Duodenal mucosa (tissue), 2 donors: ENCODE measurements around the gene CAPN3.

Experiments
- H3K27ac ChIP-seq: one replicate; pipeline ENCODE4 v1.7.0; 2013; ENCODE audit warnings: low read depth, low read length
- H3K27me3 ChIP-seq, 2 donors: one replicate each; pipeline ENCODE4 v1.7.0; 2013; ENCODE audit warnings: low read length in 2 of 2, control low read depth in 1 of 2; ENCODE audit not compliant: insufficient read depth in 2 of 2, control insufficient read depth in 1 of 2
- H3K36me3 ChIP-seq, 2 donors: one replicate each; pipeline ENCODE4 v1.7.0; 2013; ENCODE audit warnings: low read length in 2 of 2, control low read depth in 1 of 2; ENCODE audit not compliant: insufficient read depth in 2 of 2, control insufficient read depth in 1 of 2
- H3K4me1 ChIP-seq, 2 donors: one replicate each; pipeline ENCODE4 v1.7.0; 2013; ENCODE audit warnings: low read length in 2 of 2, control low read depth in 1 of 2; ENCODE audit not compliant: insufficient read depth in 2 of 2, control insufficient read depth in 1 of 2
- H3K4me3 ChIP-seq, 2 donors: one replicate each; pipeline ENCODE4 v1.7.0; 2013; ENCODE audit warnings: low read length in 2 of 2, low read depth in 1 of 2
- H3K9ac ChIP-seq, 2 donors: one replicate each; pipeline ENCODE4 v1.7.0; 2013; ENCODE audit warnings: low read length in 2 of 2, low read depth in 1 of 2
- H3K9me3 ChIP-seq, 2 donors: one replicate each; pipeline ENCODE4 v1.7.0; 2013; ENCODE audit warnings: low read length in 2 of 2, control low read depth in 1 of 2; ENCODE audit not compliant: control insufficient read depth in 1 of 2

Gene CAPN3

GRCh38 chr15:42367041-42367440 is 7.7 kb downstream of the CAPN3 start:
- Histone ChIP-seq H3K27ac (no peak overlapping the region), H3K4me3 (no peak overlapping the region), H3K27me3 (no peaks in the 10 kb centered on the region), H3K36me3 (no peaks in the 10 kb centered on the region), H3K9ac (no peak overlapping the region), H3K4me1 (no peaks in the 10 kb centered on the region), H3K9me3 (no peaks in the 10 kb centered on the region)

- H3K36me3 ChIP-seq, result no peaks in the 10 kb centered on the region
- H3K9me3 ChIP-seq, result no peaks in the 10 kb centered on the region
- H3K4me1 ChIP-seq, result no peaks in the 10 kb centered on the region
- no peaks in the 10 kb centered on the region for H3K27me3 ChIP-seq
- H3K9ac ChIP-seq, result no peak overlapping the region
- no peak overlapping the region for H3K27ac ChIP-seq
- no peak overlapping the region for H3K4me3 ChIP-seq
These were observed 8.8 kb downstream of the CAPN3 start for GRCh38 chr15:42368096-42368495.

GRCh38 chr15:42371096-42371495 is 11.8 kb downstream of the CAPN3 start:
- no peaks in the 10 kb centered on the region for H3K27me3 ChIP-seq
- no peaks in the 10 kb centered on the region for H3K4me1 ChIP-seq
- H3K9me3 ChIP-seq, result no peaks in the 10 kb centered on the region
- no peak overlapping the region for H3K4me3 ChIP-seq
- no peaks in the 10 kb centered on the region for H3K36me3 ChIP-seq
- no peak overlapping the region for H3K9ac ChIP-seq
- no peak overlapping the region for H3K27ac ChIP-seq

GRCh38 chr15:42373274-42373673 is 14.0 kb downstream of the CAPN3 start:
- Histone ChIP-seq H3K27ac (no peak overlapping the region), H3K36me3 (no peaks in the 10 kb centered on the region), H3K9ac (no peak overlapping the region), H3K4me1 (no peaks in the 10 kb centered on the region), H3K9me3 (no peaks in the 10 kb centered on the region), H3K4me3 (no peak overlapping the region), H3K27me3 (no peaks in the 10 kb centered on the region)

DNA sequence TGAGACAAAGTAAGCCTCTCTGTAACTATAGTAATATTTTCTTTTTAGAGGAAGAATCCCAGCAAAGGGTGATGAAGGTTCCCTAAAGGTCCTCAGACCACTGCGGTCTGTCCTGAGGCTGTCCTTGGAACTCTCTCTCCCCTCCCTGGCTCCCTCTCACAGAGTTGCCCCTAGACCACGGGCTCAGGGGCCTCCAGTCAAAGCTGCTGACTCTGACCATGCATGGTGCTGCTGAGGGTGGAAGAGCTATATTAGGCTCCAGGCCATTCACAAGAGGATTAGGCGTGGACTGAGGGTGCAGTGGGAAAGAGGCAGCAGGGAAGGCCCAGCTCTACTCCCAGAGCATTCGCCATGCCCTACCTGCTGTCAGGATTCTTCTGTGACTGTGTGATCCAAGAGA is 14.6 kb downstream of the CAPN3 start:
- no peak overlapping the region for H3K9ac ChIP-seq
- no peaks in the 10 kb centered on the region for H3K9me3 ChIP-seq
- no peaks in the 10 kb centered on the region for H3K4me1 ChIP-seq

GRCh38 chr15:42374810-42375209 is 15.5 kb downstream of the CAPN3 start:
- no peak overlapping the region for H3K9ac ChIP-seq
- no peaks in the 10 kb centered on the region for H3K9me3 ChIP-seq
- H3K4me1 ChIP-seq, result no peaks in the 10 kb centered on the region
- no peak overlapping the region for H3K27ac ChIP-seq
- no peaks in the 10 kb centered on the region for H3K27me3 ChIP-seq
- no peaks in the 10 kb centered on the region for H3K36me3 ChIP-seq
- no peak overlapping the region for H3K4me3 ChIP-seq

More for the DNA sequence above, 14.6 kb downstream of the CAPN3 start:
- H3K27me3 ChIP-seq, result no peaks in the 10 kb centered on the region
- H3K36me3 ChIP-seq, result no peaks in the 10 kb centered on the region
- no peak overlapping the region for H3K4me3 ChIP-seq
- no peak overlapping the region for H3K27ac ChIP-seq

DNA sequence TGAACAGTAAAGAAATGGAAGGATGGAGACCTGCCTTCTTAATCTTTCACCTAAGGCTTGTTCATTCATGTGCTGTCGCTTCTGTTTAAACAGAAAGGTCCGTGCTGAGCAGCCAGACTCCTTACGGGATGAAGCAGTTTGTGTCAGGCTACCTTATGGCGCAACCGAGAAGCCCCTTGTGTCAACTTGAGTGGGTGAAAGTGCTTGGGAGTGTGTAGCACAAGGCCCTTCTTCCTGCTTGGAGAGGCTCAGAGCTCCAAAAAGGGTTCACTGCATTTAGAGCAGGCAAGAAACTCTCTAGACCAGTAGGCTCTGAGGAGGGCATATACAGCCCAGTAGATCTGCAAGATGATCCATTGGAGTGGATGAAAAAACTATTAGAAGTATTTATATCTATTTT is 16.0 kb downstream of the CAPN3 start:
- Histone ChIP-seq H3K27me3 (no peaks in the 10 kb centered on the region), H3K9me3 (no peaks in the 10 kb centered on the region), H3K36me3 (no peaks in the 10 kb centered on the region), H3K4me3 (no peak overlapping the region), H3K4me1 (no peaks in the 10 kb centered on the region), H3K27ac (no peak overlapping the region), H3K9ac (no peak overlapping the region)

- Histone ChIP-seq H3K9me3 (no peaks in the 10 kb centered on the region), H3K36me3 (no peaks in the 10 kb centered on the region), H3K9ac (no peak overlapping the region), H3K27ac (no peak overlapping the region), H3K4me3 (no peak overlapping the region), H3K27me3 (no peaks in the 10 kb centered on the region), H3K4me1 (no peaks in the 10 kb centered on the region)
These were observed 16.6 kb downstream of the CAPN3 start for GRCh38 chr15:42375941-42376340.

GRCh38 chr15:42378011-42378410 is 18.7 kb downstream of the CAPN3 start:
- Histone ChIP-seq H3K9ac (no peak overlapping the region), H3K27ac (no peak overlapping the region), H3K36me3 (no peaks in the 10 kb centered on the region), H3K9me3 (no peaks in the 10 kb centered on the region), H3K4me1 (no peaks in the 10 kb centered on the region), H3K4me3 (no peak overlapping the region), H3K27me3 (no peaks in the 10 kb centered on the region)

DNA sequence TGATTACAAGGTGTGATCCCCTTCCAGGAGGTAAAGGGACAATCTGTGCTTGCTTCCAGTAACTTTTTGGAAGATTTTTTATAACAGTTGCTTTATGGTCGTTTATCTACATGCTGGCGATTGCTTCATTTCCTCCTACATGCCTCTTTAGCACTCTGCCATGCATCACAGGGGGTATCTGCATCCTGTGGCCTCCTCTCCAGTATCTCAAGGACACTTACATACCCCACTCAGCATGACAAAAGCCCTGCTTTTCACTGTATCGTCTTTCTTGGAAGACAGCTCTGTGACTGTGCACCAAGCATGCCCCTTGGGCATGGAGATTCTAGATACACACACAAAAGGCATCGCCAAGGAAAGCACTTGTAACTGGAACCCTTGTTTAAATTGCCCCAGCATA is 25.3 kb downstream of the CAPN3 start:
- H3K4me3 ChIP-seq, result no peak overlapping the region
- no peaks in the 10 kb centered on the region for H3K27me3 ChIP-seq
- H3K27ac ChIP-seq, result no peak overlapping the region
- no peaks in the 10 kb centered on the region for H3K36me3 ChIP-seq
- H3K4me1 ChIP-seq, result no peaks in the 10 kb centered on the region
- no peaks in the 10 kb centered on the region for H3K9me3 ChIP-seq
- no peak overlapping the region for H3K9ac ChIP-seq
